ACC112 (cell line): ENCODE measurements around the gene PSKH1.

Source experiments
- H2AFZ ChIP-seq: fragments of 200-600 bp; sonication (generic); one replicate; pipeline ENCODE4 v1.6.0; 2017; ENCODE audit warnings: antibody characterized with exemption, low read length; ENCODE audit not compliant: unreplicated experiment
- H3K27ac ChIP-seq: fragments of 200-600 bp; sonication (generic); 2 replicates; pipeline ENCODE4 v1.5.1; 2014; ENCODE audit warnings: low read depth, mild to moderate bottlenecking, antibody characterized with exemption, low read length, moderate library complexity
- H3K27me3 ChIP-seq: fragments of 200-600 bp; sonication (generic); 2 replicates; pipeline ENCODE4 v1.6.1; 2014; ENCODE audit warnings: mild to moderate bottlenecking, antibody characterized with exemption, low read length, moderate library complexity, mixed read lengths; ENCODE audit not compliant: insufficient read depth
- H3K36me3 ChIP-seq: fragments of 200-600 bp; sonication (generic); 2 replicates; pipeline ENCODE4 v1.6.1; 2016; ENCODE audit warnings: mild to moderate bottlenecking, antibody characterized with exemption, low read length, moderate library complexity, mixed read lengths; ENCODE audit not compliant: insufficient read depth
- H3K4me1 ChIP-seq: fragments of 200-600 bp; sonication (generic); one replicate; pipeline ENCODE4 v1.6.1; 2016; ENCODE audit warnings: low read length, mixed read lengths; ENCODE audit not compliant: insufficient read depth, unreplicated experiment, control insufficient read depth
- H3K4me3 ChIP-seq: fragments of 200-600 bp; sonication (generic); 2 replicates; pipeline ENCODE4 v1.5.1; 2014; ENCODE audit warnings: mild to moderate bottlenecking, low read depth, low read length
- H3K79me2 ChIP-seq: fragments of 200-600 bp; sonication (generic); one replicate; pipeline ENCODE4 v1.6.0; 2016; ENCODE audit warnings: low read length; ENCODE audit not compliant: control insufficient read depth, unreplicated experiment, insufficient read depth

The PSKH1 gene

DNA sequence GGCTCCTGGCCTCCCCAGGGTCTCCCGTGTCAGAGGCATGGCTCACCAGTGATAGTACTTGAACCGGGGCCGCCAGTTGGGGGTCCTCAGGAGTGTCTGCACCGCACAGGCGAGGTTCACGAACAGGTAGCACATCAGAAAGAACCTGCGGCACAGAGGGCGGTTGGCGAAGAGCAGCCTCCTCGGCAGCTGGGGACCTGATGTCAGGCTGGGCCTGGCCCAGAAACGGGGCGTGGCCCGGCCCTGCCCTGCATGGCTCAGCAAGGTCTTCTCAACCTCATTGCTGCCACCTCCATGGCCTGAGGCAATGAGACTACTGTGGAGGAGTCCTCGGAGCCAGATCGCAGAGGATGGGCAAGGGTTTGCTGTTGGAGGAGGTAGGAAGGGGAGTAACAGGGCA is 55.0 kb downstream of the PSKH1 start:
- Histone ChIP-seq H2AFZ (no peak overlapping the region), H3K27ac (no peak overlapping the region), H3K79me2 (peaks cover 2% of the 10 kb centered on the region), H3K36me3 (peaks cover 25% of the 10 kb centered on the region; the same call in 1 of the 2 replicates), H3K4me3 (no peak overlapping the region), H3K27me3 (no peaks in the 10 kb centered on the region), H3K4me1 (no peaks in the 10 kb centered on the region)

GRCh38 chr16:67949645-67950044 is 56.6 kb downstream of the PSKH1 start:
- no peak overlapping the region for H2AFZ ChIP-seq
- peaks cover 2% of the 10 kb centered on the region for H3K79me2 ChIP-seq
- H3K36me3 ChIP-seq: peaks cover 32% of the 10 kb centered on the region; the same call in 1 of the 2 replicates
- no peak overlapping the region for H3K4me3 ChIP-seq
- H3K27ac ChIP-seq: no peak overlapping the region
- H3K4me1 ChIP-seq: no peaks in the 10 kb centered on the region
- H3K27me3 ChIP-seq: no peaks in the 10 kb centered on the region

DNA sequence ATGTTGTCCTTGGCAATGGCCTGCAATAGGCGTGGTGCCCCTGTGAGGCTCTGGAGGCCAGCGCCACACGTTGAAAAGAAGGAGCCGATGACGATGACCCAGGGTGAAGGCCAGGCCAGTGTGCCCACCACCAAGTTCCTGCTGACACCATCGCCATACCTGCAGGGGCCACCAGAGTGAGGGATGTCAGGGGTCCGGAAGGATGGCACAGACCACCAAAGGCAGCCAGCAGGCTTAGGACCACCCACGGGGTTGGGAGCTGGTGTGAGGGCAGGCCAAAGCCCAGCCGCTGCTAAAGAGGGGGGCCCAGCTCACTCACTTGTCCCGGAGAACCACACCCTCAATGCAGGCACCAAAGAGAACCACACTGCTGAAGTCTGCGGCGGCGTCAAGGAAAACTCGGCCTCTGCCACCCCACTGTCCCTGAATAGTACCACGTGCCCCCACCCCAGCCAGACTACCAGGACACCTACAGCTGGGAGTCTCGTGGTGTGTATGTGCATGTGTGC is 57.3 kb downstream of the PSKH1 start:
- Histone ChIP-seq H3K27me3 (no peaks in the 10 kb centered on the region), H3K4me3 (no peak overlapping the region), H3K36me3 (peaks cover 38% of the 10 kb centered on the region; the same call in 1 of the 2 replicates), H2AFZ (no peak overlapping the region), H3K27ac (no peak overlapping the region), H3K4me1 (no peaks in the 10 kb centered on the region), H3K79me2 (peaks cover 2% of the 10 kb centered on the region)

DNA sequence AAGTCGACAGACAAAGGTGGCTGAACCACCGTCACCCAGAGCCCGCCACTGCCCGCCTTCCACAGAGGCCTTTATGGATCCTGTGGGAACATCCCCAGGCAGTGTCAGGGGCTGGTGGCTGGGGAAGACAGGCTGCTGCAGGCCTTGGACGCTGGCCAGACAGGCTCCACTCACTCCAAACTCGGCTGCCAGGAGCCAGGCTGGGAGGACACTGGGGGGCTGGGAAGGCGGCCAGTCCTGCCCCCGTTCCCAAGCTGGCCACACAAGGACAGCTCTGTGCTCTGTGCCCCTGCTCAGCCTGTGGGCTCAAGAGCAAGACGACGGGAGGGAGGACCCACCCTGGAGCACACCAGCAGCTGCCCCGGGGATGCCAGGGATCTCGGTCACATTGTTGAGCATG is 58.4 kb downstream of the PSKH1 start:
- Histone ChIP-seq H3K4me3 (no peak overlapping the region), H3K27ac (no peak overlapping the region), H3K79me2 (peaks cover 2% of the 10 kb centered on the region), H2AFZ (no peak overlapping the region), H3K27me3 (no peaks in the 10 kb centered on the region), H3K36me3 (peaks cover 30% of the 10 kb centered on the region; the same call in 1 of the 2 replicates), H3K4me1 (no peaks in the 10 kb centered on the region)

GRCh38 chr16:67953641-67954375 is 60.8 kb downstream of the PSKH1 start:
- Histone ChIP-seq H3K79me2 (peaks cover 11% of the 10 kb centered on the region), H3K27ac (no peak overlapping the region), H3K4me3 (no peak overlapping the region), H3K4me1 (peaks cover 2% of the 10 kb centered on the region), H3K36me3 (peaks cover 23% of the 10 kb centered on the region; the same call in 1 of the 2 replicates), H2AFZ (no peak overlapping the region), H3K27me3 (no peaks in the 10 kb centered on the region)

- H2AFZ ChIP-seq: no peak overlapping the region
- H3K4me3 ChIP-seq: no peak overlapping the region
- no peaks in the 10 kb centered on the region for H3K27me3 ChIP-seq
- peaks cover 24% of the 10 kb centered on the region; the same call in 1 of the 2 replicates for H3K36me3 ChIP-seq
- H3K27ac ChIP-seq: no peak overlapping the region
- H3K4me1 ChIP-seq: peaks cover 10% of the 10 kb centered on the region
- peaks cover 17% of the 10 kb centered on the region for H3K79me2 ChIP-seq
Measured at GRCh38 chr16:67954421-67955196, 61.6 kb downstream of the PSKH1 start.

GRCh38 chr16:67957622-67958021 is 64.6 kb downstream of the PSKH1 start:
- Histone ChIP-seq H3K79me2 (peaks cover 30% of the 10 kb centered on the region), H3K4me3 (no peak overlapping the region), H3K27ac (no peak overlapping the region), H3K36me3 (peaks cover 34% of the 10 kb centered on the region; the same call in 1 of the 2 replicates), H3K4me1 (peaks cover 32% of the 10 kb centered on the region), H3K27me3 (no peaks in the 10 kb centered on the region), H2AFZ (no peak overlapping the region)

DNA sequence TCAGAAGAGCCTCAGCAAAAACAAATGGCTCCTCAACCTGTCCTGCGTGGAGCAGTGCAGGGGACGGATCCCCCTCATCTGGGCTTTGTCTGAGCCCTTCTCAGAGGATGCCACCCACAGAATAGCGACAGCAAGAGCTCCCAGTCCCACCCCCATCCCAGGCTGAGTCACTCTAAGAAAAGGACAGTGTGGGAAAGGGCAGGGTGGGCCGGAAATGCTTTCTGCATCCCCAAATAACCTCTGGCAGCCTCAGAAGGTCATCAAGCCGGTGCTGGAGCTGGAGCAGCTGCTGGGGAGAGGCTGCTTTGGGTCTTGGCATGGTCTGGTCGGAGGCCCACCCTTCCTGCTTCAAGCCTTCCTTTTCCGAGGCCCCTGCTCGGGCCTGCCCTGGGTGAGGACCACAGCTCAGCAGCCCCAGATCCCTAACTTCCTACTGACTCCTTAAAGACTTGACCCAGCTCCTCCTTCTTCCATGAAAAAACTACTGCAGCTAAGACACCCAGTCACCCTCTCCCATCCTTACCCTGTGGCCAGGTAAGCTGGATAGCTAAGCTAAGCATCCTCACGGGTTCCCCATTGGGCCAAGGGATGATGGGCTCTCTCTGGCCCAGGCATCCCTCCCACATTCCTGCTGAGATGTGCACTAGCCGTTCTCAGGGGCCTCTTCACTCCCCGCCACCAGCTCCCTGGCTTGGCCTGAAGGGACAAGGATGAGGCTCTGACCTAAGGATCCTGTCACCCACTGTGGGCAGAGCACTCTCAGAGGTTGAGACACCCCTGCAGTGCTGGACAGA is 66.7 kb downstream of the PSKH1 start:
- H2AFZ ChIP-seq: no peak overlapping the region
- H3K27me3 ChIP-seq: no peaks in the 10 kb centered on the region
- peaks cover 44% of the 10 kb centered on the region for H3K4me1 ChIP-seq
- H3K36me3 ChIP-seq: peaks cover 35% of the 10 kb centered on the region; the same call in 1 of the 2 replicates
- H3K79me2 ChIP-seq: peaks cover 50% of the 10 kb centered on the region
- peak overlapping the region; percentile 36; the same call in 1 of the 2 replicates for H3K4me3 ChIP-seq
- peak overlapping the region; percentile 68 for H3K27ac ChIP-seq

- Histone ChIP-seq H3K79me2 (peaks cover 68% of the 10 kb centered on the region), H3K36me3 (peaks cover 30% of the 10 kb centered on the region), H3K4me3 (no peak overlapping the region), H3K27me3 (no peaks in the 10 kb centered on the region), H3K4me1 (peaks cover 63% of the 10 kb centered on the region), H3K27ac (no peak overlapping the region), H2AFZ (no peak overlapping the region)
Measured at GRCh38 chr16:67961551-67961957, 68.5 kb downstream of the PSKH1 start.

- Histone ChIP-seq H3K36me3 (peaks cover 30% of the 10 kb centered on the region), H3K79me2 (peaks cover 74% of the 10 kb centered on the region), H3K27ac (no peak overlapping the region), H2AFZ (no peak overlapping the region), H3K27me3 (no peaks in the 10 kb centered on the region), H3K4me1 (peaks cover 68% of the 10 kb centered on the region), H3K4me3 (no peak overlapping the region)
Measured at GRCh38 chr16:67962135-67962534, 69.1 kb downstream of the PSKH1 start.
